WTC11 (cell line): ENCODE data around the gene BMP2. TPM values are rescaled to one million over a fixed set of nuclear protein-coding genes. Genes with fewer than 3 reads are reported as not detected.

Experiments used
- ATAC-seq: fragments of 200-7000 bp; cut with Tn5 transposase; 2 replicates; pipeline ENCODE4 v1.10.0; 2021; ENCODE audit warnings: mild to moderate bottlenecking, moderate library complexity
- CTCF ChIA-PET: fragments of 300-600 bp; sonication (Branson Sonifier 250); formaldehyde crosslinking; loops from one replicate; lab custom pipeline; 2021; ENCODE audit warnings: antibody characterized with exemption; lab: Charles Lee
- POLR2A ChIA-PET: fragments of 350-600 bp; sonication (Branson Sonifier 250); formaldehyde crosslinking; loops from one replicate; lab custom pipeline; 2021; ENCODE audit warnings: antibody characterized with exemption; lab: Charles Lee
- DNase-seq: peaks from one replicate; pipeline ENCODE4 v3.0.0; 2021; ENCODE audit warnings: low spot score
- H3K27ac Mint-ChIP-seq: 2 replicates; pipeline ENCODE4 v1.8.0; 2021; ENCODE audit warnings: mixed read lengths
- H3K27me3 Mint-ChIP-seq: 2 replicates; pipeline ENCODE4 v1.8.0; 2021; ENCODE audit warnings: low read depth, mild to moderate bottlenecking, moderate library complexity, mixed read lengths
- H3K36me3 Mint-ChIP-seq: 2 replicates; pipeline ENCODE4 v1.8.0; 2021; ENCODE audit warnings: mixed read lengths
- H3K4me1 Mint-ChIP-seq: 2 replicates; pipeline ENCODE4 v1.8.0; 2022; ENCODE audit warnings: mixed read lengths
- H3K4me3 Mint-ChIP-seq: 2 replicates; pipeline ENCODE4 v1.8.0; 2021; ENCODE audit warnings: mild to moderate bottlenecking, moderate library complexity, mixed read lengths
- H3K9me3 Mint-ChIP-seq: 2 replicates; pipeline ENCODE4 v1.8.0; 2021; ENCODE audit warnings: mixed read lengths
- ATF3 ChIP-seq: sonication (generic); formaldehyde crosslinking; conservative IDR thresholded peaks from 2 replicates; pipeline ENCODE4 v1.8.1; 2022; ENCODE audit warnings: mild to moderate bottlenecking, missing genetic modification reagents
- ESRRA ChIP-seq: sonication (generic); formaldehyde crosslinking; IDR thresholded peaks from 2 replicates; pipeline ENCODE4 v1.8.1; 2022; ENCODE audit warnings: mild to moderate bottlenecking, missing genetic modification reagents, borderline replicate concordance
- GABPB1 ChIP-seq: sonication (generic); formaldehyde crosslinking; IDR thresholded peaks from 2 replicates; pipeline ENCODE4 v1.8.1; 2023; ENCODE audit warnings: mild to moderate bottlenecking, missing genetic modification reagents
- GTF2I ChIP-seq: fragments of 250-450 bp; sonication (Bioruptor Pico); conservative IDR thresholded peaks from 2 replicates; pipeline ENCODE4 v1.4.0; 2021; ENCODE audit warnings: mild to moderate bottlenecking
- HMGXB4 ChIP-seq: sonication (generic); formaldehyde crosslinking; IDR thresholded peaks from 2 replicates; pipeline ENCODE4 v1.8.1; 2023; ENCODE audit warnings: mild to moderate bottlenecking, moderate library complexity, missing genetic modification reagents
- JAZF1 ChIP-seq: fragments of 250-450 bp; sonication (Bioruptor Pico); IDR thresholded peaks from 2 replicates; pipeline ENCODE4 v1.9.0; 2021; ENCODE audit warnings: moderate library complexity, mild to moderate bottlenecking, inconsistent platforms
- KAT7 ChIP-seq: sonication (generic); formaldehyde crosslinking; IDR thresholded peaks from 2 replicates; pipeline ENCODE4 v1.8.1; 2023; ENCODE audit warnings: missing genetic modification reagents, mild to moderate bottlenecking, borderline replicate concordance
- NR3C1 ChIP-seq: sonication (generic); formaldehyde crosslinking; conservative IDR thresholded peaks from 2 replicates; pipeline ENCODE4 v1.8.1; 2023; ENCODE audit warnings: low read depth, mild to moderate bottlenecking, missing genetic modification reagents
- TP53 ChIP-seq: sonication (generic); formaldehyde crosslinking; IDR thresholded peaks from 2 replicates; pipeline ENCODE4 v1.8.1; 2023; ENCODE audit warnings: mild to moderate bottlenecking, missing genetic modification reagents
- ZNF281 ChIP-seq: sonication (generic); formaldehyde crosslinking; IDR thresholded peaks from 2 replicates; pipeline ENCODE4 v1.8.0; 2023; ENCODE audit warnings: mild to moderate bottlenecking, missing genetic modification reagents
- ZNF396 ChIP-seq: fragments of 250-450 bp; sonication (Bioruptor Pico); IDR thresholded peaks from 2 replicates; pipeline ENCODE4 v1.8.0; 2021; ENCODE audit warnings: mild to moderate bottlenecking, moderate library complexity, borderline replicate concordance
- ZNF671 ChIP-seq: fragments of 250-450 bp; sonication (Bioruptor Pico); IDR thresholded peaks from 2 replicates; pipeline ENCODE4 v1.8.0; 2021; ENCODE audit warnings: mild to moderate bottlenecking
- total RNA-seq: library from RNA; stranded (reverse); gene quantifications from 3 replicates; pipeline ENCODE4 v1.2.3, GENCODE V29; 2021
- TF ChIP-seq, protein P1 (sequence below): sonication (generic); formaldehyde crosslinking; IDR thresholded peaks from 2 replicates; pipeline ENCODE4 v1.8.1; 2022; ENCODE audit warnings: missing genetic modification reagents, borderline replicate concordance
- TF ChIP-seq, protein P2 (sequence below): sonication (generic); formaldehyde crosslinking; IDR thresholded peaks from 2 replicates; pipeline ENCODE4 v1.8.1; 2023; ENCODE audit warnings: mild to moderate bottlenecking, missing genetic modification reagents, moderate library complexity
- TF ChIP-seq, protein P3 (sequence below): fragments of 250-450 bp; sonication (Bioruptor Pico); IDR thresholded peaks from 2 replicates; pipeline ENCODE4 v1.9.0; 2021; ENCODE audit warnings: mild to moderate bottlenecking
- TF ChIP-seq, protein P4 (sequence below): sonication (generic); formaldehyde crosslinking; IDR thresholded peaks from 2 replicates; pipeline ENCODE4 v1.8.0; 2023; ENCODE audit warnings: missing genetic modification reagents, mild to moderate bottlenecking, borderline replicate concordance

Gene BMP2
- total RNA-seq, 1 experiment from 2014 or later = 1.3 TPM

DNA sequence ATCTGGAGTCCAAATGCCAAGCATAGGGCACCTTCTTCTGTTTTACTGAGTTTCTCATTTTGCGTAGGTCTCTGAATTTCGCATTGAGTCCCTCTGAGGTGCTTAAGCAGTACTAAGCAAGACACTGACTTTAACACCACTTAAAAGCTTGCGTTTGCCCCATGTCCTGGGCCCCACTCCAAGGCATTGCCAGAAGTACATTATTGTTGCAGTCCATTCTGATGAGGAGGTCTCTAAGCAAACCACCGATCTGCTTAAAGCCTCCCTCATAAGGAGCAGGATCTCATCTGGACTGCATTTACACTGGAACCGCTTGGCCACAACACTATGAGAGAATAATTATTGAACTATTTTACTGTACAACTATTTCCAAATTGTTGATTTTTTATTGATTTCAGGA is 16.3 kb downstream of the BMP2 start:
- CTCF ChIA-PET = no interaction called here
- no peak for ATAC-seq

DNA sequence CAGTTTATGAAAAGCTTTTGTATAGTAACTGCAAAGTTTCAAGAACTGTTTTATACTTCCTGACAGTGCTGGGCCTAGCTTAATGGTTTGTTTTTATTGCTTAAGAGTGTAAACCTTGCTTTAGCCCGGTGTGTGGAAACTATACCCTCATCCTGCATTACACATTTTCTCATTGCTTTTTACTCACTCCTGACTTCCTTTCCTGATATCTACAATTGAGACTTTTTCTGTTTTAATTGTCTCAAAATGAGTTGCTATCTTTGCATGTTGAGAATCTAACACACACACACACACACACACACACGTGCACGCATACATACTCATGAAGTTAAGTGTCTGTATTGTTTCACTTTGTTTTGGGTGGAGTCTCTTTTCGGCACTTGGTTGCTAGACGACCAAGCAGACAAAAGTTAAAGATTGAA is 16.7 kb downstream of the BMP2 start:
- no peak for ATAC-seq
- H3K27me3 Mint-ChIP-seq = no peaks in the 10 kb centered on the region
- TF ChIP-seq, protein P1, sequence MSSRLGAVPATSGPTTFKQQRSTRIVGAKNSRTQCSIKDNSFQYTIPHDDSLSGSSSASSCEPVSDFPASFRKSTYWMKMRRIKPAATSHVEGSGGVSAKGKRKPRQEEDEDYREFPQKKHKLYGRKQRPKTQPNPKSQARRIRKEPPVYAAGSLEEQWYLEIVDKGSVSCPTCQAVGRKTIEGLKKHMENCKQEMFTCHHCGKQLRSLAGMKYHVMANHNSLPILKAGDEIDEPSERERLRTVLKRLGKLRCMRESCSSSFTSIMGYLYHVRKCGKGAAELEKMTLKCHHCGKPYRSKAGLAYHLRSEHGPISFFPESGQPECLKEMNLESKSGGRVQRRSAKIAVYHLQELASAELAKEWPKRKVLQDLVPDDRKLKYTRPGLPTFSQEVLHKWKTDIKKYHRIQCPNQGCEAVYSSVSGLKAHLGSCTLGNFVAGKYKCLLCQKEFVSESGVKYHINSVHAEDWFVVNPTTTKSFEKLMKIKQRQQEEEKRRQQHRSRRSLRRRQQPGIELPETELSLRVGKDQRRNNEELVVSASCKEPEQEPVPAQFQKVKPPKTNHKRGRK = no peak
- TF ChIP-seq TP53 (CRISPR knock-in tag) = no peak
- TF ChIP-seq JAZF1 (CRISPR knock-in tag) = no peak
- no peak for TF ChIP-seq HMGXB4 (CRISPR knock-in tag)
- TF ChIP-seq ZNF396 (CRISPR knock-in tag) = no peak
- TF ChIP-seq ESRRA = no peak
- TF ChIP-seq, all 79 proteins: peak for 0
- no peaks in the 10 kb centered on the region for H3K36me3 Mint-ChIP-seq
- peaks cover 16% of the 10 kb centered on the region for H3K4me1 Mint-ChIP-seq
- CTCF ChIA-PET = interaction anchor here (1.0 kb wide), 1 partner anchor 201 kb away, joined by 3 read pairs; no protein-coding TSS in a partner anchor
- no peaks in the 10 kb centered on the region for H3K9me3 Mint-ChIP-seq
- POLR2A ChIA-PET = no interaction called here
- H3K4me3 Mint-ChIP-seq = no peak overlapping the region
- no peak for DNase-seq
- no peak overlapping the region for H3K27ac Mint-ChIP-seq

More for the DNA sequence above, 16.3 kb downstream of the BMP2 start:
- TF ChIP-seq ZNF281 (CRISPR knock-in tag) (no peak), KAT7 (CRISPR knock-in tag) (no peak)
- no peak for DNase-seq
- Mint-ChIP-seq H3K4me3 (no peak overlapping the region), H3K27me3 (no peaks in the 10 kb centered on the region), H3K36me3 (no peaks in the 10 kb centered on the region), H3K27ac (no peak overlapping the region), H3K9me3 (no peaks in the 10 kb centered on the region), H3K4me1 (peaks cover 16% of the 10 kb centered on the region)
- POLR2A ChIA-PET = no interaction called here

- Mint-ChIP-seq H3K27ac (no peak overlapping the region), H3K4me1 (peaks cover 16% of the 10 kb centered on the region), H3K4me3 (no peak overlapping the region), H3K36me3 (no peaks in the 10 kb centered on the region), H3K27me3 (no peaks in the 10 kb centered on the region), H3K9me3 (no peaks in the 10 kb centered on the region)
- POLR2A ChIA-PET = no interaction called here
- no peak for DNase-seq
- ATAC-seq = no peak
- CTCF ChIA-PET = interaction anchor here (1.0 kb wide), 1 partner anchor 202 kb away, joined by 3 read pairs; no protein-coding TSS in a partner anchor
- TF ChIP-seq NR3C1 (CRISPR knock-in tag) = no peak
- no peak for TF ChIP-seq ZNF396 (CRISPR knock-in tag)
- TF ChIP-seq GTF2I (CRISPR knock-in tag) = no peak
- TF ChIP-seq, protein P2, sequence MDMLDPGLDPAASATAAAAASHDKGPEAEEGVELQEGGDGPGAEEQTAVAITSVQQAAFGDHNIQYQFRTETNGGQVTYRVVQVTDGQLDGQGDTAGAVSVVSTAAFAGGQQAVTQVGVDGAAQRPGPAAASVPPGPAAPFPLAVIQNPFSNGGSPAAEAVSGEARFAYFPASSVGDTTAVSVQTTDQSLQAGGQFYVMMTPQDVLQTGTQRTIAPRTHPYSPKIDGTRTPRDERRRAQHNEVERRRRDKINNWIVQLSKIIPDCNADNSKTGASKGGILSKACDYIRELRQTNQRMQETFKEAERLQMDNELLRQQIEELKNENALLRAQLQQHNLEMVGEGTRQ = no peak
- TF ChIP-seq ZNF671 (CRISPR knock-in tag) = no peak
- no peak for TF ChIP-seq ATF3
- TF ChIP-seq GABPB1 (CRISPR knock-in tag) = no peak
- TF ChIP-seq, protein P3, sequence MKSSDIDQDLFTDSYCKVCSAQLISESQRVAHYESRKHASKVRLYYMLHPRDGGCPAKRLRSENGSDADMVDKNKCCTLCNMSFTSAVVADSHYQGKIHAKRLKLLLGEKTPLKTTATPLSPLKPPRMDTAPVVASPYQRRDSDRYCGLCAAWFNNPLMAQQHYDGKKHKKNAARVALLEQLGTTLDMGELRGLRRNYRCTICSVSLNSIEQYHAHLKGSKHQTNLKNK = no peak
- TF ChIP-seq, protein P4, sequence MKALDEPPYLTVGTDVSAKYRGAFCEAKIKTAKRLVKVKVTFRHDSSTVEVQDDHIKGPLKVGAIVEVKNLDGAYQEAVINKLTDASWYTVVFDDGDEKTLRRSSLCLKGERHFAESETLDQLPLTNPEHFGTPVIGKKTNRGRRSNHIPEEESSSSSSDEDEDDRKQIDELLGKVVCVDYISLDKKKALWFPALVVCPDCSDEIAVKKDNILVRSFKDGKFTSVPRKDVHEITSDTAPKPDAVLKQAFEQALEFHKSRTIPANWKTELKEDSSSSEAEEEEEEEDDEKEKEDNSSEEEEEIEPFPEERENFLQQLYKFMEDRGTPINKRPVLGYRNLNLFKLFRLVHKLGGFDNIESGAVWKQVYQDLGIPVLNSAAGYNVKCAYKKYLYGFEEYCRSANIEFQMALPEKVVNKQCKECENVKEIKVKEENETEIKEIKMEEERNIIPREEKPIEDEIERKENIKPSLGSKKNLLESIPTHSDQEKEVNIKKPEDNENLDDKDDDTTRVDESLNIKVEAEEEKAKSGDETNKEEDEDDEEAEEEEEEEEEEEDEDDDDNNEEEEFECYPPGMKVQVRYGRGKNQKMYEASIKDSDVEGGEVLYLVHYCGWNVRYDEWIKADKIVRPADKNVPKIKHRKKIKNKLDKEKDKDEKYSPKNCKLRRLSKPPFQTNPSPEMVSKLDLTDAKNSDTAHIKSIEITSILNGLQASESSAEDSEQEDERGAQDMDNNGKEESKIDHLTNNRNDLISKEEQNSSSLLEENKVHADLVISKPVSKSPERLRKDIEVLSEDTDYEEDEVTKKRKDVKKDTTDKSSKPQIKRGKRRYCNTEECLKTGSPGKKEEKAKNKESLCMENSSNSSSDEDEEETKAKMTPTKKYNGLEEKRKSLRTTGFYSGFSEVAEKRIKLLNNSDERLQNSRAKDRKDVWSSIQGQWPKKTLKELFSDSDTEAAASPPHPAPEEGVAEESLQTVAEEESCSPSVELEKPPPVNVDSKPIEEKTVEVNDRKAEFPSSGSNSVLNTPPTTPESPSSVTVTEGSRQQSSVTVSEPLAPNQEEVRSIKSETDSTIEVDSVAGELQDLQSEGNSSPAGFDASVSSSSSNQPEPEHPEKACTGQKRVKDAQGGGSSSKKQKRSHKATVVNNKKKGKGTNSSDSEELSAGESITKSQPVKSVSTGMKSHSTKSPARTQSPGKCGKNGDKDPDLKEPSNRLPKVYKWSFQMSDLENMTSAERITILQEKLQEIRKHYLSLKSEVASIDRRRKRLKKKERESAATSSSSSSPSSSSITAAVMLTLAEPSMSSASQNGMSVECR (CRISPR knock-in tag) = no peak
- TF ChIP-seq ZNF281 (CRISPR knock-in tag) = no peak
These were observed 17.3 kb downstream of the BMP2 start for GRCh38 chr20:6784767-6785166.
